GM21515 (cell line): ENCODE measurements around the gene PARVG.

Experiments used
- ATAC-seq: cut with Tn5 transposase; IDR thresholded peaks from one replicate; pipeline ENCODE4 v1.9.1; 2021; ENCODE audit not compliant: unreplicated experiment

Gene PARVG

GRCh38 chr22:44195189-44195871, 14.6 kb downstream of the PARVG start:
- ATAC-seq, result no peak

GRCh38 chr22:44196241-44196640, 15.5 kb downstream of the PARVG start:
- no peak for ATAC-seq

GRCh38 chr22:44196731-44197131, 16.0 kb downstream of the PARVG start:
- no peak for ATAC-seq

- no peak for ATAC-seq
Observed at GRCh38 chr22:44197271-44197670, 16.5 kb downstream of the PARVG start.

- ATAC-seq, result no peak
Observed at GRCh38 chr22:44199164-44199563, 18.4 kb downstream of the PARVG start.

GRCh38 chr22:44199866-44200265, 19.1 kb downstream of the PARVG start:
- no peak for ATAC-seq

- no peak for ATAC-seq
Observed at GRCh38 chr22:44200451-44200850, 19.7 kb downstream of the PARVG start.

GRCh38 chr22:44200855-44201550, 20.3 kb downstream of the PARVG start:
- ATAC-seq, result no peak

- ATAC-seq, result no peak
Observed at GRCh38 chr22:44201665-44202064, 20.9 kb downstream of the PARVG start.

GRCh38 chr22:44202261-44202789, 21.6 kb downstream of the PARVG start:
- no peak for ATAC-seq

- ATAC-seq, result no peak
Observed at GRCh38 chr22:44203203-44203602, 22.5 kb downstream of the PARVG start.

- no peak for ATAC-seq
Observed at GRCh38 chr22:44204739-44205515, 24.2 kb downstream of the PARVG start.

GRCh38 chr22:44205516-44206329, 25.0 kb downstream of the PARVG start:
- no peak for ATAC-seq

GRCh38 chr22:44206330-44206645, 25.6 kb downstream of the PARVG start:
- ATAC-seq, result no peak

GRCh38 chr22:44206696-44207095, 26.0 kb downstream of the PARVG start:
- no peak for ATAC-seq

- ATAC-seq, result no peak
Observed at GRCh38 chr22:44207173-44207980, 26.7 kb downstream of the PARVG start.

- ATAC-seq, result no peak
Observed at GRCh38 chr22:44207981-44208317, 27.2 kb downstream of the PARVG start.

- ATAC-seq, result no peak
Observed at GRCh38 chr22:44209343-44209742, 28.6 kb downstream of the PARVG start.

- ATAC-seq, result no peak
Observed at GRCh38 chr22:44210722-44211121, 30.0 kb downstream of the PARVG start.

GRCh38 chr22:44211256-44211945, 30.7 kb downstream of the PARVG start:
- no peak for ATAC-seq
